ENCODE measurements around the gene ZFP36. TPM values are rescaled to one million over a fixed set of nuclear protein-coding genes. Genes with fewer than 3 reads are reported as not detected.
"Not testable (repeated sequence)": the region's sequence is repeated elsewhere in the genome, so short reads cannot be mapped to it uniquely, and the experiment has no call there.

ZFP36 gene
- polyA plus RNA-seq, 3 donors from 2014 or later = 305 to 745 (median 318) TPM

DNA sequence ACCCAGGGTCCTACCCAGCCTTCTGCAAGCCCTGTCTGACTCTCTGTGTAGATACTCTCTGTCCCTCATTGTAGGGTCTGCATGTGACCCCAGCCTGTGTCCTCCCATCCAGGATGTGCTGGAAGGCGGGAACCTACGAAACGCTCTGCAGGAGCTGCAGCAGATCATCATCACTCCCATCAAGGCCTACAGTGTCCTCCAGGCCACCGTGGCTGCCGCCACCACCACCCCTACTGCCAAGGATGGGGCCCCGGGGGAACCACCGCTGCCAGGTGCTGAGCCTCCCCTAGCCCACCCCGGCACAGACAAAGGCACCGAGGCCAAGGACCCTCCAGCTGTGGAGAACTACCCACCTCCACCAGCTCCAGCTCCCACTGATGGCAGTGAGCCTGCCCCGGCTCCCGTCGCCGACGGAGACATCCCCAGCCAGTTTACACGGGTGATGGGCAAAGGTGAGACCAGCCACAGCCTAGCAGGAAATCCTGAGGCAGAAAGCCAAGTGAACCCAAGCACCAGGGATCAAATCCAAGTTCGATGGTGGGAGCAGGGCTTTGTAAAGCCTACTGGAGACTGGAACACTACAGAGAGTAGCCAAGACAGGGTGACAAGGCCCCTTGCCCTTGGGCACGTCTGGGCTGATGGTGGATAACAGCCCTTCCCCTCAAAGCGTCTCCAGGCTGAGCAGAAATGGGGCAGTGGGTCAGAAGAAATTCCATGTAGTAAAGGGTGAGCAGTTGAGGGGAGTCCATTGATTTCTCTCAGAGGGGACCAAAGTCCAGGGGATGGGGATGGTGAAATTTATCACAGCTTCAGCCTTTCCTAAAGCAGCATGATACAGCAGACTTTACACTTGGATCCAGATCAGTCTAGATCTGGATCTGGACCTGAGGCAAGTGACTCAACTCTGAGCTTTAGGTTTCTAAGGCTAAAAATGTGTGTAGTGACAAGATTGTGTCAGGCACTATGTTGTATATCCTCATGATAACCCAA is 29.0 kb upstream of the ZFP36 start:
- peaks cover 24 to 42% (median 25%) of the 10 kb centered on the region in 3 donors for H3K36me3 Mint-ChIP-seq

DNA sequence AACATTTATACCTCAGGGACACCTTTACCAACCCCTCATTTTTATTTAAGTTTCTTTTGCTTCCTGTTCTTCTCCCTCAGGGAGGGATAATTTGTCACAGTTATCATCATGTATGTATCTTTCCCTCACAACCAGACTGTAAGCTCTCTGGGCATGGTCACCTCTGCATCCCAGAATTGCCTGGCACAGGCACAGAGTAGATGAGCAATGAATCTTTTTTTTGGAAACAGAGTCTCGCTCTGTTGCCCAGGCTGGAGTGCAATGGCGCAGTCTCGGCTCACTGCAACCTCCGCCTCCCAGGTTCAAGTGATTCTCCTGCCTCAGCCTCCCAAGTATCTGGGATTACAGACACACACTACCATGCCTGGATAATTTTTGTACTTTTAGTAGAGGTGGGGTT is 27.3 kb upstream of the ZFP36 start:
- not testable (repeated sequence) for H3K4me1 Mint-ChIP-seq; H3K27me3 Mint-ChIP-seq (ENCODE audit: low read depth in 3 of 3); DNase-seq; H3K27ac Mint-ChIP-seq; H3K4me3 Mint-ChIP-seq; H3K9me3 Mint-ChIP-seq
- H3K36me3 Mint-ChIP-seq = peaks cover 20 to 40% (median 29%) of the 10 kb centered on the region in 3 donors

More for the DNA sequence above, 29.0 kb upstream of the ZFP36 start:
- Mint-ChIP-seq H3K27ac (peak overlapping the region in 3 of 6 donors; percentile 9 to 29 (median 18)), H3K27me3 (ENCODE audit: low read depth in 3 of 3) (peaks cover 0 to 1% (median 0%) of the 10 kb centered on the region in 3 donors), H3K4me3 (no peak overlapping the region), H3K4me1 (no peaks in the 10 kb centered on the region), H3K9me3 (no peaks in the 10 kb centered on the region)
- DNase-seq = no peak

GRCh38 chr19:39379865-39380396 is 26.7 kb upstream of the ZFP36 start:
- Mint-ChIP-seq H3K4me1 (no peaks in the 10 kb centered on the region), H3K36me3 (peaks cover 20 to 37% (median 29%) of the 10 kb centered on the region in 3 donors), H3K27me3 (ENCODE audit: low read depth in 3 of 3) (peaks cover 0 to 1% (median 0%) of the 10 kb centered on the region in 3 donors), H3K9me3 (no peaks in the 10 kb centered on the region), H3K4me3 (no peak overlapping the region), H3K27ac (no peak overlapping the region)
- DNase-seq = no peak

DNA sequence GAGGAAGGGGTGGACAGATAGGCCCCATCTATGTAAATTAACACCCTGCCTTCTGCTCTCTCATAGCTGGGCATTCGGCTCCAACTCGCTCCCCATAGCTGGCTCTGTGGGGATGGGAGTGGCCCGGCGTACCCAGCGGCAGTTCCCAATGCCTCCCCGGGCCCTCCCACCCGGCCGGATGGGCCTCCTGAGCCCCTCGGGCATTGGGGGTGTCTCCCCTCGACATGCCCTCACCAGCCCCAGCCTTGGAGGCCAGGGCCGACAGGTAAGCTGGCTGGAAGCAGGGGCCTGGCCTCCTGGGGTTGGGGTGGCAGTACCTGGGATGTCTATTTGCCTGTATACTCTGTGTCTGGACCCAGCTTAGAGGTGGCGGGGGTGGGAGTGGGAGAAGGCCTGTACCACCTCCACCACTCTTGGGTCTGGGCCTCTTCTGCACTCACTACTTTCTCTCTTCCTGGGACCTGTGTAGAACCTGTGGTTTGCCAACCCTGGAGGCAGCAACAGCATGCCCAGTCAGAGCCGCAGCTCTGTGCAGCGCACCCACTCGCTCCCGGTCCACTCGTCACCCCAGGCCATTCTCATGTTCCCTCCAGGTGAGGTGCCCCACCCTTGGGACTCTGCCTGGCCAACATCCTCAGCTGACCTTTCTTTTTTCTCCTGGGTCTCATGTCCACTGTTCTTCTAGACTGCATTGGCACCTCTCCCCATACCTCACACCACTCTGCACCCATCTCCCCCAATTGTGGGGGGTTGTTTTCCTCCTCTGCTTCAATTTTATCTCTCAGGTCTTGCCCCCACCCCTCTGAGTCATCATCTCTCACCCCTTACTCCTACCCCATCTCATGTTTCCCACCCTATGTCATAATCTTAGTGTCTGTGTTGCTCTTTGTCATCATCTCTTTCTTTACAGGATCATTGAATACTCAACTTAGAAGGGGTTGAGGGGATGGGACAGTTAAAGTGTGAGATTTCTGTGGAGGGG is 25.8 kb upstream of the ZFP36 start:
- Mint-ChIP-seq H3K4me1 (no peaks in the 10 kb centered on the region), H3K27me3 (ENCODE audit: low read depth in 3 of 3) (peaks cover 0 to 3% (median 1%) of the 10 kb centered on the region in 3 donors), H3K4me3 (no peak overlapping the region), H3K27ac (peak overlapping the region in 3 of 6 donors; percentile 17 to 73 (median 24)), H3K9me3 (no peaks in the 10 kb centered on the region), H3K36me3 (peaks cover 20 to 38% (median 29%) of the 10 kb centered on the region in 3 donors)
- DNase-seq = no peak

DNA sequence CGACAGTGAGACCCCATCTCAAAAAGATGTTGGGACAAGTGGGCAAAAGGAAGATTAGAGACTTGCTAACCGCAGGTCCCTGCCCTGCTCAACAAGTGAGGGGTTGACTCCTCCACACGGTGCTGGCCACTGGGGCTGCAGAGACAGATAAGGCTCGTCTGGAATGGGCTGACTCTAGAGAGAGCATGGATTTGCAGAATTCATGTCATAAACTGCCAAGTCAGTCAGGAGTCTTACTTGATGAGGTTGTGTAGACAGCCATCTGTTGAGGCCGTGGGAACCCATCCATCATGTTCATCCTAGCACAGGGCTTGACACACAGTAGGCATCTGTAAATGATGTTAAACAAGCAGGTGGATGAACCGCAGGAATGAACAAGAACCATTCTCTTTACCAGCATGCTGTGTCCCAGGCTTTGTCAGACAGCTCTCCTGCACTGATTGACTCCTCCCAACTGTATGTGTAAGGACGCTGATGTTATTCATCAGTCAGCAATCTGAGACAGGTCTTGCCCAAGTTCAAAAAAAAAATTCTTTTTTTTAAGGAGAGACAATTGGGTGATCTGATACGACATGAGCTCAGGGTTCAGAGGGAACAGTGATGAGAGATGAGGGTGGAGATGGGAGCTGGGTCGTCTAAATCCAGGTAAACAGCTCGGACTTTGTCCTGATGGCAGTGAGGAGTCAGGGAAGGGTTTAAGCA is 24.6 kb upstream of the ZFP36 start:
- H3K36me3 Mint-ChIP-seq = peaks cover 25 to 35% (median 26%) of the 10 kb centered on the region in 3 donors
- no peaks in the 10 kb centered on the region for H3K4me1 Mint-ChIP-seq
- peaks cover 1 to 3% (median 2%) of the 10 kb centered on the region in 3 donors for H3K27me3 Mint-ChIP-seq (ENCODE audit: low read depth in 3 of 3)
- no peaks in the 10 kb centered on the region for H3K9me3 Mint-ChIP-seq
- H3K4me3 Mint-ChIP-seq = no peak overlapping the region
- DNase-seq = no peak
- H3K27ac Mint-ChIP-seq = peak overlapping the region in 1 of 6 donors; percentile 76

- no peaks in the 10 kb centered on the region for H3K9me3 Mint-ChIP-seq
- no peak overlapping the region for H3K4me3 Mint-ChIP-seq
- peaks cover 19 to 36% (median 23%) of the 10 kb centered on the region in 3 donors for H3K36me3 Mint-ChIP-seq
- DNase-seq = no peak
- no peaks in the 10 kb centered on the region for H3K4me1 Mint-ChIP-seq
- H3K27ac Mint-ChIP-seq = peak overlapping the region in 3 of 6 donors; percentile 34 to 35 (median 34)
- peaks cover 0 to 3% (median 2%) of the 10 kb centered on the region in 3 donors for H3K27me3 Mint-ChIP-seq (ENCODE audit: low read depth in 3 of 3)
Measured at GRCh38 chr19:39382991-39383828, 23.4 kb upstream of the ZFP36 start.

- peaks cover 13 to 34% (median 18%) of the 10 kb centered on the region in 3 donors for H3K36me3 Mint-ChIP-seq
- no peak overlapping the region for H3K4me3 Mint-ChIP-seq
- DNase-seq = no peak
- peak overlapping the region in 4 of 6 donors; percentile 14 to 62 (median 49) for H3K27ac Mint-ChIP-seq
- H3K9me3 Mint-ChIP-seq = no peaks in the 10 kb centered on the region
- peaks cover 2 to 9% of the 10 kb centered on the region in 2 donors for H3K4me1 Mint-ChIP-seq
- peaks cover 0 to 3% (median 2%) of the 10 kb centered on the region in 3 donors for H3K27me3 Mint-ChIP-seq (ENCODE audit: low read depth in 3 of 3)
Measured at GRCh38 chr19:39384839-39385568, 21.6 kb upstream of the ZFP36 start.

DNA sequence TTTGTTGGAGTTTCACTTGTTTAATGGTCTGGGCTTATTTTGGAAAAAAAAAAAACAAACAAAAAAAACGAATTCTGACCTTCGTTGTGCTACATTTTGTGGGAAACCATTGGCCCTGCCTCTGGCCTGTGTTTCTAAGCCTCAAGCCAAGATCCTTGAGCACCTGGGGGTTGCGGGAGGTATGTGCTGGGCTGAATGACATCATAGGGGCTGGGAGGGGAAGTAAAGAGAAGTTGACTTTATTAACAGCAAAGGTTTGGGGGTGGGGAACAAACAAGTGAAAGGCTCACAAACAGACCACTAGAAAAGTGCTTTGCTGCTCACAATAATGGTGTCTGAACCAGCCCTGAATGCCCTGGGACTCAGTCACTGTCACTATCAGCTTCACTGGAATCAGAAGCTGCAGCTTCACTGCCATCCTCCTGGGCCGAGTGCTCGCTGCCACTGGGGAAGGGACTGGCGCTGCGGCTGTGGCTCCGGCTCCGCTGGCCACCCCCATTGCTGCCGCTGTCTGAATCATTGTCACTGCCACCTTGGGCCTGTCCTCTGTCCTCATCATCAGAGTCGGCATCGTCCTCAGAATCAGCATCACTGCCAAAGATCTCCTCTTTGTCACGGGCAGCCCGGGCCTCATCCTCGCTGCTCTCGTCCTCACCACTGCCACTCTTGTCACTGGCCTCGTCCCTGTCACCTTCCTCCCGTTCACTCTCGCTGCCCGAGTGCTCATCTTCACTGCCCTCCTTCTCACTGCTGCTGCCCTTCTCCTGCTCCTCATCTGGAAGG is 20.8 kb upstream of the ZFP36 start:
- no peaks in the 10 kb centered on the region for H3K9me3 Mint-ChIP-seq
- H3K27me3 Mint-ChIP-seq (ENCODE audit: low read depth in 3 of 3) = peaks cover 0 to 8% (median 3%) of the 10 kb centered on the region in 3 donors
- no peak for DNase-seq
- H3K36me3 Mint-ChIP-seq = peaks cover 13 to 30% (median 17%) of the 10 kb centered on the region in 3 donors
- H3K27ac Mint-ChIP-seq = peak overlapping the region in 4 of 6 donors; percentile 22 to 62 (median 56)
- H3K4me1 Mint-ChIP-seq = peaks cover 10 to 15% of the 10 kb centered on the region in 2 donors
- H3K4me3 Mint-ChIP-seq = peak overlapping the region in 1 of 5 donors; percentile 20

- H3K36me3 Mint-ChIP-seq = peaks cover 8 to 23% (median 10%) of the 10 kb centered on the region in 3 donors
- H3K27me3 Mint-ChIP-seq (ENCODE audit: low read depth in 3 of 3) = peaks cover 3 to 13% (median 9%) of the 10 kb centered on the region in 3 donors
- DNase-seq = no peak
- no peak overlapping the region for H3K4me3 Mint-ChIP-seq
- H3K4me1 Mint-ChIP-seq = peaks cover 18 to 22% of the 10 kb centered on the region in 2 donors
- no peaks in the 10 kb centered on the region for H3K9me3 Mint-ChIP-seq
- H3K27ac Mint-ChIP-seq = peak overlapping the region in 1 of 6 donors; percentile 59
Measured at GRCh38 chr19:39386557-39386956, 20.1 kb upstream of the ZFP36 start.

GRCh38 chr19:39388657-39389056 is 18.0 kb upstream of the ZFP36 start:
- Mint-ChIP-seq H3K4me1 (peaks cover 32% of the 10 kb centered on the region in 2 donors), H3K27ac (peak overlapping the region; percentile 63 to 99 (median 88)), H3K4me3 (peak overlapping the region in 2 of 5 donors; percentile 20 to 38), H3K36me3 (peaks cover 5 to 23% (median 10%) of the 10 kb centered on the region in 3 donors), H3K9me3 (no peaks in the 10 kb centered on the region), H3K27me3 (ENCODE audit: low read depth in 3 of 3) (peaks cover 3 to 13% (median 9%) of the 10 kb centered on the region in 3 donors)
- no peak for DNase-seq
